Skeletal muscle tissue (tissue), 4 donors: ENCODE measurements around the gene DRC1. TPM values are rescaled to one million over a fixed set of nuclear protein-coding genes. Genes with fewer than 3 reads are reported as not detected.
"Not testable (repeated sequence)": the region's sequence is repeated elsewhere in the genome, so short reads cannot be mapped to it uniquely, and the experiment has no call there.

Source experiments
- H3K27ac ChIP-seq: one replicate; pipeline ENCODE4 v1.7.0; 2013; ENCODE audit warnings: mild to moderate bottlenecking, low read depth, low read length, inconsistent platforms
- H3K27me3 ChIP-seq, 3 donors: one replicate each; pipeline ENCODE4 v1.7.0; 2013; ENCODE audit warnings: low read length in 3 of 3; ENCODE audit not compliant: control insufficient read depth in 3 of 3, insufficient read depth in 3 of 3
- H3K36me3 ChIP-seq, 3 donors: one replicate each; pipeline ENCODE4 v1.7.0; 2013; ENCODE audit warnings: low read length in 3 of 3; ENCODE audit not compliant: control insufficient read depth in 3 of 3, insufficient read depth in 3 of 3
- H3K4me1 ChIP-seq, 3 donors: one replicate each; pipeline ENCODE4 v1.7.0; 2013; ENCODE audit warnings: low read length in 3 of 3, mild to moderate bottlenecking in 3 of 3; ENCODE audit not compliant: control insufficient read depth in 3 of 3, insufficient read depth in 3 of 3
- H3K4me3 ChIP-seq, 3 donors: one replicate each; pipeline ENCODE4 v1.7.0; 2013; ENCODE audit warnings: low read length in 3 of 3
- H3K9ac ChIP-seq, 3 donors: one replicate each; pipeline ENCODE4 v1.7.0; 2013; ENCODE audit warnings: low read length in 3 of 3, mild to moderate bottlenecking in 3 of 3, moderate library complexity in 2 of 3, low read depth in 1 of 3
- H3K9me3 ChIP-seq, 3 donors: one replicate each; pipeline ENCODE4 v1.7.0; 2013; ENCODE audit warnings: low read length in 3 of 3; ENCODE audit not compliant: control insufficient read depth in 3 of 3
- total RNA-seq: library from RNA; depleted of rRNA; stranded (reverse); fragments of >200 nt; gene quantifications from one replicate; pipeline ENCODE4 v1.2.3, GENCODE V29; 2014
- donor health status: Osteomylitis.

Gene DRC1
- total RNA-seq, 1 donor from 2014 or later = 2.1 TPM

- no peak overlapping the region for H3K27ac ChIP-seq
- H3K4me3 ChIP-seq = no peak overlapping the region
- no peaks in the 10 kb centered on the region for H3K9me3 ChIP-seq
- peaks cover 5 to 14% (median 9%) of the 10 kb centered on the region in 3 donors for H3K4me1 ChIP-seq
- H3K27me3 ChIP-seq = no peaks in the 10 kb centered on the region
- H3K36me3 ChIP-seq = no peaks in the 10 kb centered on the region
- no peak overlapping the region for H3K9ac ChIP-seq
Measured at GRCh38 chr2:26461601-26462023, 59.9 kb downstream of the DRC1 start.

DNA sequence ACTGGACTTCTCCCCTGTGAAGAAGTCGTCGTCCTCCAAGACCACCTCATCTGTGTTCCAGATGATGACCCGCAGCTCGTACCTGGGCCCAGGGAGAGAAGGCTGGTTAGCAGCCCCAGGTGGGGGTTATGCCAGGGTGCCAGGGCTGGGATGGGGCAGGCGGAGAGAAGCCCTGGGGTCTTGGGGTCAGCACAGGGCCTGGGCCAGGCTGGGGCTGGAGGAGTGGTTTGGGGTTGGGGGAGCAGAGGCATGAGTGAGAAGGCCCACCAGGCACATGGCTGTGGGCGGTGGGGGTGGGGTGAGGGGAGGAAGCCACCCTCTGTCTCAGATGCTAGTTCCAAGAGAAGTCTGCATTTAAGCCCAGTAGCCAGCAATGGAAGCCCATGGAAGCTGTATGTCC lies 60.4 kb downstream of the DRC1 start:
- H3K9ac ChIP-seq = no peak overlapping the region
- peaks cover 5 to 12% (median 10%) of the 10 kb centered on the region in 3 donors for H3K4me1 ChIP-seq
- no peaks in the 10 kb centered on the region for H3K27me3 ChIP-seq
- H3K9me3 ChIP-seq = no peaks in the 10 kb centered on the region
- H3K27ac ChIP-seq = no peak overlapping the region
- H3K4me3 ChIP-seq = no peak overlapping the region
- H3K36me3 ChIP-seq = no peaks in the 10 kb centered on the region

GRCh38 chr2:26462511-26463243 lies 61.0 kb downstream of the DRC1 start:
- H3K9me3 ChIP-seq = no peaks in the 10 kb centered on the region
- no peaks in the 10 kb centered on the region for H3K36me3 ChIP-seq
- H3K27ac ChIP-seq = no peak overlapping the region
- peaks cover 5 to 12% (median 10%) of the 10 kb centered on the region in 3 donors for H3K4me1 ChIP-seq
- H3K4me3 ChIP-seq = no peak overlapping the region
- H3K27me3 ChIP-seq = no peaks in the 10 kb centered on the region
- no peak overlapping the region for H3K9ac ChIP-seq

- peaks cover 5 to 12% (median 10%) of the 10 kb centered on the region in 3 donors for H3K4me1 ChIP-seq
- no peak overlapping the region for H3K27ac ChIP-seq
- H3K27me3 ChIP-seq = no peaks in the 10 kb centered on the region
- H3K36me3 ChIP-seq = no peaks in the 10 kb centered on the region
- no peak overlapping the region for H3K4me3 ChIP-seq
- no peak overlapping the region for H3K9ac ChIP-seq
- H3K9me3 ChIP-seq = no peaks in the 10 kb centered on the region
Measured at GRCh38 chr2:26463244-26464192, 61.8 kb downstream of the DRC1 start.

- Histone ChIP-seq H3K9ac (no peak overlapping the region), H3K4me3 (no peak overlapping the region), H3K4me1 (peaks cover 5 to 12% (median 10%) of the 10 kb centered on the region in 3 donors), H3K27me3 (no peaks in the 10 kb centered on the region), H3K36me3 (no peaks in the 10 kb centered on the region), H3K27ac (no peak overlapping the region), H3K9me3 (peaks cover 0 to 4% (median 0%) of the 10 kb centered on the region in 3 donors)
Measured at GRCh38 chr2:26464390-26465265, 62.9 kb downstream of the DRC1 start.

DNA sequence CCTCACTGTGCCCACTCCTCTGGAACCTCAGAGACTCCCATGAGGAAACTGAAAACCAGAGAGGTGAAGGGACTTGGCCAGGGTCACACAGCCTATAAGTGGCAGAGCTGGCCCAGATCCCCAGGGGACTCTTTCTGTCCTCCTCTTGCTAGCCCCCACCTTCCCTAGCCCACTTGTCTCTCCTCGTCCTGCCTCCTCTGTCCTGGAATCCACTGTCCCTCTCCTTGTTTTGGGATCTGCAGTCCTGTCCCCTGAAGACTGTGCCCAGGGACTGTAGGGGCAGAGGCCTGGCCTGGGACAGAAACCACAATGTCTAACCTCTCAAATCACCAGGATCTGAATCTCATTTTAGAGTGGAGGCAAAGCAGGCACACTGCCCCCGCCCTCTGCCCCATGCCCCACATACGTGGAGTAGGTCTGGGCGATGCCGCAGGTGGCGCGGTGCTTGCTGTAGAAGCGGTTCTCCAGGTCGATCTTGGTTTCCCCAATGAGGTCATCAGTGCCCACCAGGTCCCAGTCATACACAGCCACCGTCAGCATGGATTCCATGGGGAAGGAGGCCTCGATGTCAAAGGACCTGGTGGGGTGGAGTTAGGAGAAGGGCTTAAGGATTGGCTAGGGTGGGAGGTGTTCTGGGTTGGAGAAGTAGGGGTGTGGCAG lies 63.7 kb downstream of the DRC1 start:
- Histone ChIP-seq H3K9me3 (peaks cover 0 to 7% (median 0%) of the 10 kb centered on the region in 3 donors), H3K4me1 (peaks cover 5 to 12% (median 10%) of the 10 kb centered on the region in 3 donors), H3K4me3 (no peak overlapping the region), H3K9ac (no peak overlapping the region), H3K27me3 (no peaks in the 10 kb centered on the region), H3K36me3 (no peaks in the 10 kb centered on the region), H3K27ac (no peak overlapping the region)

- Histone ChIP-seq H3K9me3 (peaks cover 0 to 7% (median 0%) of the 10 kb centered on the region in 3 donors), H3K36me3 (no peaks in the 10 kb centered on the region), H3K27me3 (no peaks in the 10 kb centered on the region), H3K4me3 (no peak overlapping the region), H3K9ac (no peak overlapping the region), H3K4me1 (peaks cover 5 to 12% (median 10%) of the 10 kb centered on the region in 3 donors), H3K27ac (no peak overlapping the region)
Measured at GRCh38 chr2:26465981-26466471, 64.3 kb downstream of the DRC1 start.

DNA sequence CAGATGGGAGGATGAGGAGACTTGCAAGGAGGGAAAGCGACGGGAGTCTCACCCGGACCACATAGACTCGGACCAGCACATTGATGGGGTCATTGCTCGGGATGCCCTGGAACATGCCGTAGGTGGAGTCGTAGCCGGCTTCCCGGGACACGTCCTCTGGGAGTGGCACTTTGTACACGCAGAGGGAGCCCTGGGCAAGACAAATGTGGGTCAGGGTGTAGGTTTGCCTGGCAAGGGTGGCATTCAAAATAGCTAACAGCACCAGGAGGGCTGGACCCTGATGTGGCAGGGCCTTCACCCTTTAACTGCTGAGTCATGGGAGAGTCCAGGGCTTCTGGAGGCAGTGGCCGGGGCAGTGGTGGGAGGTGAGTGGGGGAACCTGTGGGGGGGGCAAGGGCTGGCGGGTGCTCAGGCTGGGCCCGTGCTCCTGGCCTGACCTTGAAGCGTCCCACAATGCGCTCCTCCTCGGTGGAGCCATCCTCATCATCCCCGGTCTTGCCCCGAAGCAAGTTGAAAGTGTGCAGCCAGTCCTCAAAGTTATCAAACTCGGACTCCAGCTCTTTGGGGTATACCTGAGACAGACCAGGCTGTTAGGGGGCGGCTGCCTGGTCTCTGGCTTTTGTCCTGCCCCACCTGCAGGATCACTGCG lies 65.1 kb downstream of the DRC1 start:
- H3K27me3 ChIP-seq = no peaks in the 10 kb centered on the region
- H3K27ac ChIP-seq = no peak overlapping the region
- no peak overlapping the region for H3K9ac ChIP-seq
- no peaks in the 10 kb centered on the region for H3K36me3 ChIP-seq
- no peak overlapping the region for H3K4me3 ChIP-seq
- peaks cover 0 to 7% (median 0%) of the 10 kb centered on the region in 3 donors for H3K9me3 ChIP-seq
- H3K4me1 ChIP-seq = peaks cover 5 to 12% (median 11%) of the 10 kb centered on the region in 3 donors

GRCh38 chr2:26468544-26468943 lies 66.8 kb downstream of the DRC1 start:
- H3K27me3 ChIP-seq, H3K9me3 ChIP-seq, H3K4me3 ChIP-seq, H3K36me3 ChIP-seq, H3K9ac ChIP-seq, H3K27ac ChIP-seq, H3K4me1 ChIP-seq: not testable (repeated sequence)
